Ammon's horn (tissue), 1 donor: Measurements from ENCODE around the gene CIRBP.
"Not testable (repeated sequence)": the region's sequence is repeated elsewhere in the genome, so short reads cannot be mapped to it uniquely, and the experiment has no call there.

Source experiments
- DNase-seq: peaks from one replicate; pipeline ENCODE4 v3.0.0-alpha.2; 2016; ENCODE audit warnings: low spot score

CIRBP gene

GRCh38 chr19:1243768-1244692 is 25.1 kb upstream of the CIRBP start:
- peak; percentile 89 for DNase-seq

GRCh38 chr19:1244693-1245451 is 24.3 kb upstream of the CIRBP start:
- DNase-seq: no peak

GRCh38 chr19:1245494-1246264 is 23.5 kb upstream of the CIRBP start:
- peak; percentile 10 for DNase-seq

- not testable (repeated sequence) for DNase-seq
These were observed 22.7 kb upstream of the CIRBP start for GRCh38 chr19:1246265-1247087.

GRCh38 chr19:1247748-1248138 is 21.4 kb upstream of the CIRBP start:
- DNase-seq: no peak

- DNase-seq: peak; percentile 77
These were observed 20.9 kb upstream of the CIRBP start, which contains the start of gene MIDN for GRCh38 chr19:1248139-1248785. Gene MIDN (plus strand): TSS chr19:1248583. CDS start chr19:1250297, 1,714 bp downstream.

GRCh38 chr19:1248786-1249297 is 20.3 kb upstream of the CIRBP start:
- DNase-seq: peak; percentile 73

GRCh38 chr19:1249298-1249989 is 19.7 kb upstream of the CIRBP start:
- DNase-seq: peak; percentile 93

- DNase-seq: no peak
These were observed 19.1 kb upstream of the CIRBP start for GRCh38 chr19:1249990-1250436.

GRCh38 chr19:1250437-1251260 is 18.5 kb upstream of the CIRBP start:
- peak; percentile 83 for DNase-seq

- peak; percentile 83 for DNase-seq
These were observed 17.6 kb upstream of the CIRBP start for GRCh38 chr19:1251330-1252220.

GRCh38 chr19:1252221-1252820 is 16.8 kb upstream of the CIRBP start:
- DNase-seq: peak; percentile 89

GRCh38 chr19:1252821-1253513 is 16.2 kb upstream of the CIRBP start:
- DNase-seq: peak; percentile 94

- DNase-seq: no peak
These were observed 15.5 kb upstream of the CIRBP start for GRCh38 chr19:1253514-1254080.

- peak; percentile 81 for DNase-seq
These were observed 15.0 kb upstream of the CIRBP start for GRCh38 chr19:1254081-1254527.

GRCh38 chr19:1254530-1255185 is 14.5 kb upstream of the CIRBP start:
- DNase-seq: no peak
